Stimulated activated effector memory CD8-positive, alpha-beta T cell treated with anti-CD3 and anti-CD28 coated beads, Interleukin-12 subunit alpha, Interleukin-12 subunit beta, amount 100 ng/mL, for 72 hours (primary cell): ENCODE measurements around the gene FCHO1.

ENCODE experiments used
- ATAC-seq: fragments of 150-1000 bp; cut with Tn5 transposase; 2 replicates; pipeline ENCODE4 v1.10.0; 2021
- DNase-seq, 2 donors: peaks; one replicate each; pipeline ENCODE4 v3.0.0; 2021 to 2022; ENCODE audit warnings: low spot score in 2 of 2
- H3K27ac Mint-ChIP-seq: one replicate; pipeline ENCODE4 v1.8.0; 2022; ENCODE audit warnings: mild to moderate bottlenecking, mixed read lengths
- H3K36me3 Mint-ChIP-seq: one replicate; pipeline ENCODE4 v1.8.0; 2022; ENCODE audit warnings: mild to moderate bottlenecking, mixed read lengths
- H3K4me1 Mint-ChIP-seq: one replicate; pipeline ENCODE4 v1.8.0; 2022; ENCODE audit warnings: mixed read lengths
- H3K4me3 Mint-ChIP-seq: one replicate; pipeline ENCODE4 v1.8.0; 2022; ENCODE audit warnings: mild to moderate bottlenecking, mixed read lengths
- H3K9me3 Mint-ChIP-seq: one replicate; pipeline ENCODE4 v1.8.0; 2022; ENCODE audit warnings: mixed read lengths

Gene FCHO1

DNA sequence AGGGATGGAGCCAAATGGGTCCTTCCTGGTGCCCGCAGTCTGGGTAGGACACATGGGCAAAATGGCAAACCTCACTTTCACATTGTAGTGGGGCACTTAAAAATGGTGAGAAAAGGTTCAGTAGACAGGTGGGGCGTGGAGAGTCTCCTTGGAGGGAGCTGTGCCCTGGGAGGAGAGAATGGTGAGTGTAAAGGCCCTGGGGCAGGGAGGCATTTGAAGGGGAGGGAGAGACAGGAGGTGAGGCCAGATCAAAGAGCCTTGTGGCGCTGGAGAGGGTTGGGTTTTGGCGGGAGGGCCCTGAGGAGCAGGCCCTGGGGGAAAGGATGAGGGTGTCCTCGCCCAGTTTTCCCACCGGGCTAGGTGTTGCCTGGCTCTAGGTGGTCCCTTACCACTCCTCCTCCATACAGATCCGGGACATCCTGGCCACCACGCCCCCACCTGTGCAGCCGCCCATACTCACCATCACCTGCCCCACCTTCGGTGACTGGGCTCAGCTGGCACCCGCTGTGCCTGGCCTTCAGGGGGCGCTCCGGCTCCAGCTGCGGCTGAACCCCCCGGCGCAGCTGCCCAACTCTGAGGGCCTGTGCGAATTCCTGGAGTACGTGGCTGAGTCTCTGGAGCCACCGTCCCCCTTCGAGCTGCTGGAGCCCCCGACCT lies 25.7 kb upstream of the FCHO1 start:
- H3K27ac Mint-ChIP-seq, result peak overlapping the region; percentile 75
- ATAC-seq (no peak), DNase-seq (no peak)
- H3K4me1 Mint-ChIP-seq, result peaks cover 35% of the 10 kb centered on the region
- H3K4me3 Mint-ChIP-seq, result no peak overlapping the region
- no peaks in the 10 kb centered on the region for H3K9me3 Mint-ChIP-seq
- H3K36me3 Mint-ChIP-seq, result peaks cover 88% of the 10 kb centered on the region

DNA sequence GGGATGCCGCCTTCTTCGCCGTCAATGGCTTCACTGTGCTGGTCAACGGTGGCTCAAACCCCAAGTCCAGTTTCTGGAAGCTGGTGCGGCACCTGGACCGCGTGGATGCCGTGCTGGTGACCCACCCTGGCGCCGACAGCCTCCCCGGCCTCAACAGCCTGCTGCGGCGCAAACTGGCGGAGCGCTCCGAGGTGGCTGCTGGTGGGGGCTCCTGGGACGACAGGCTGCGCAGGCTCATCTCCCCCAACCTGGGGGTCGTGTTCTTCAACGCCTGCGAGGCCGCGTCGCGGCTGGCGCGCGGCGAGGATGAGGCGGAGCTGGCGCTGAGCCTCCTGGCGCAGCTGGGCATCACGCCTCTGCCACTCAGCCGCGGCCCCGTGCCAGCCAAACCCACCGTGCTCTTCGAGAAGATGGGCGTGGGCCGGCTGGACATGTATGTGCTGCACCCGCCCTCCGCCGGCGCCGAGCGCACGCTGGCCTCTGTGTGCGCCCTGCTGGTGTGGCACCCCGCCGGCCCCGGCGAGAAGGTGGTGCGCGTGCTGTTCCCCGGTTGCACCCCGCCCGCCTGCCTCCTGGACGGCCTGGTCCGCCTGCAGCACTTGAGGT lies 25.0 kb upstream of the FCHO1 start:
- ATAC-seq (no peak), DNase-seq (no peak)
- Mint-ChIP-seq H3K4me1 (peaks cover 35% of the 10 kb centered on the region), H3K27ac (no peak overlapping the region), H3K36me3 (peaks cover 89% of the 10 kb centered on the region), H3K4me3 (no peak overlapping the region), H3K9me3 (no peaks in the 10 kb centered on the region)

DNA sequence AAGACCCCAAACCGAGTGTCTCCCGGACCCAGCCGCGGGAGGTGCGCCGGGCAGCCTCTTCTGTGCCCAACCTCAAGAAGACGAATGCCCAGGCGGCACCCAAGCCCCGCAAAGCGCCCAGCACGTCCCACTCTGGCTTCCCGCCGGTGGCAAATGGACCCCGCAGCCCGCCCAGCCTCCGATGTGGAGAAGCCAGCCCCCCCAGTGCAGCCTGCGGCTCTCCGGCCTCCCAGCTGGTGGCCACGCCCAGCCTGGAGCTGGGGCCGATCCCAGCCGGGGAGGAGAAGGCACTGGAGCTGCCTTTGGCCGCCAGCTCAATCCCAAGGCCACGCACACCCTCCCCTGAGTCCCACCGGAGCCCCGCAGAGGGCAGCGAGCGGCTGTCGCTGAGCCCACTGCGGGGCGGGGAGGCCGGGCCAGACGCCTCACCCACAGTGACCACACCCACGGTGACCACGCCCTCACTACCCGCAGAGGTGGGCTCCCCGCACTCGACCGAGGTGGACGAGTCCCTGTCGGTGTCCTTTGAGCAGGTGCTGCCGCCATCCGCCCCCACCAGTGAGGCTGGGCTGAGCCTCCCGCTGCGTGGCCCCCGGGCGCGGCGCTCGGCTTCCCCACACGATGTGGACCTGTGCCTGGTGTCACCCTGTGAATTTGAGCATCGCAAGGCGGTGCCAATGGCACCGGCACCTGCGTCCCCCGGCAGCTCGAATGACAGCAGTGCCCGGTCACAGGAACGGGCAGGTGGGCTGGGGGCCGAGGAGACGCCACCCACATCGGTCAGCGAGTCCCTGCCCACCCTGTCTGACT lies 24.1 kb upstream of the FCHO1 start:
- DNase-seq, result no peak
- Mint-ChIP-seq H3K27ac (no peak overlapping the region), H3K4me3 (no peak overlapping the region), H3K36me3 (peaks cover 89% of the 10 kb centered on the region), H3K9me3 (no peaks in the 10 kb centered on the region), H3K4me1 (peaks cover 33% of the 10 kb centered on the region)
- no peak for ATAC-seq

DNA sequence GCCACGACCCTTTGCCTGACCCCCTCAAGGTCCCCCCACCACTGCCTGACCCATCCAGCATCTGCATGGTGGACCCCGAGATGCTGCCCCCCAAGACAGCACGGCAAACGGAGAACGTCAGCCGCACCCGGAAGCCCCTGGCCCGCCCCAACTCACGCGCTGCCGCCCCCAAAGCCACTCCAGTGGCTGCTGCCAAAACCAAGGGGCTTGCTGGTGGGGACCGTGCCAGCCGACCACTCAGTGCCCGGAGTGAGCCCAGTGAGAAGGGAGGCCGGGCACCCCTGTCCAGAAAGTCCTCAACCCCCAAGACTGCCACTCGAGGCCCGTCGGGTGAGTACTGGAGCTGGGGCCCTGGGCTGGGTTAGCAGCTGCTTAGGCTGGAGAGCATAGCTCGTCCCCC lies 23.4 kb upstream of the FCHO1 start:
- Mint-ChIP-seq H3K9me3 (no peaks in the 10 kb centered on the region), H3K4me1 (peaks cover 33% of the 10 kb centered on the region), H3K36me3 (peaks cover 88% of the 10 kb centered on the region), H3K27ac (no peak overlapping the region), H3K4me3 (no peak overlapping the region)
- ATAC-seq (no peak), DNase-seq (no peak)

DNA sequence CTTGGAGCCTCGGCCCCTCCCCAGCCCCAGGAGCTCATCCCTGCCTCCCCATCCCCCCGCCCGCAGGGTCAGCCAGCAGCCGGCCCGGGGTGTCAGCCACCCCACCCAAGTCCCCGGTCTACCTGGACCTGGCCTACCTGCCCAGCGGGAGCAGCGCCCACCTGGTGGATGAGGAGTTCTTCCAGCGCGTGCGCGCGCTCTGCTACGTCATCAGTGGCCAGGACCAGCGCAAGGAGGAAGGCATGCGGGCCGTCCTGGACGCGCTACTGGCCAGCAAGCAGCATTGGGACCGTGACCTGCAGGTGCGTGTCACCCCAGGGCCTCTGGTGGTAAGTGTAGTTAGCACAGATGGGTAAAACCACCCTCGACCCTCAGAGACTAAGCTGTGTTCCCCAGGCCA lies 18.1 kb upstream of the FCHO1 start:
- DNase-seq (no peak), ATAC-seq (no peak)
- Mint-ChIP-seq H3K36me3 (peaks cover 92% of the 10 kb centered on the region), H3K27ac (no peak overlapping the region), H3K4me1 (peaks cover 25% of the 10 kb centered on the region), H3K9me3 (no peaks in the 10 kb centered on the region), H3K4me3 (no peak overlapping the region)

DNA sequence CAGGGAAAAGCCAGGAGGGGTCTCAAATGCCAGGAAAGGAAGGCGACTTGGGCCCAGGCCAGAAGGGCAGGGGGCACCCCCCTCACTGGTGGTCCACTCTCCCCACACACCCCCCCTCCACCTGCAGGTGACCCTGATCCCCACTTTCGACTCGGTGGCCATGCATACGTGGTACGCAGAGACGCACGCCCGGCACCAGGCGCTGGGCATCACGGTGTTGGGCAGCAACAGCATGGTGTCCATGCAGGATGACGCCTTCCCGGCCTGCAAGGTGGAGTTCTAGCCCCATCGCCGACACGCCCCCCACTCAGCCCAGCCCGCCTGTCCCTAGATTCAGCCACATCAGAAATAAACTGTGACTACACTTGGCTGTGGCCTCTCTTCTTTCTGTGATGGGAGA lies 17.1 kb upstream of the FCHO1 start:
- Mint-ChIP-seq H3K27ac (peak overlapping the region; percentile 17), H3K4me1 (peaks cover 31% of the 10 kb centered on the region), H3K36me3 (peaks cover 86% of the 10 kb centered on the region), H3K4me3 (no peak overlapping the region), H3K9me3 (no peaks in the 10 kb centered on the region)
- DNase-seq (no peak), ATAC-seq (no peak)

DNA sequence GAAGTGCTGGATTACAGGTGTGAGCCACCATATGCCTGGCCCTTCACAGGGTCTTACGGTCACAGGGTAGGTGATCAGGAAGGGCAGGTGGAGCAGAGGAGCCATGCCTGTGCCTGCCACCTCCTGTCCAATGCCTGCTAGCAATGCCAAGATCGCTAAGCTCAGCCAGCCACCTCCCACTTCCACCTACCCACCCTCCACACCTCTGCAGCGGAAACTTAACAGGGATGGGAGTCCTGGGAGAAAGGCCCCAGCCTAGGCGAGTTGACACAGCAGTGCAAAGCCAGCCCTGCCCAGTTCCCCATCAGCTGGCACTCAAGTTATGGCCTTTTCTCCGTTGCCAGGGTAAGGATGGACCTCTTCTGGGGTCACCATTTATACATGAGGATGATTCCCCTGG lies 15.9 kb upstream of the FCHO1 start:
- H3K36me3 Mint-ChIP-seq, result peaks cover 74% of the 10 kb centered on the region
- peaks cover 32% of the 10 kb centered on the region for H3K4me1 Mint-ChIP-seq
- DNase-seq (no peak), ATAC-seq (no peak)
- H3K9me3 Mint-ChIP-seq, result no peaks in the 10 kb centered on the region
- H3K27ac Mint-ChIP-seq, result no peak overlapping the region
- no peak overlapping the region for H3K4me3 Mint-ChIP-seq

DNA sequence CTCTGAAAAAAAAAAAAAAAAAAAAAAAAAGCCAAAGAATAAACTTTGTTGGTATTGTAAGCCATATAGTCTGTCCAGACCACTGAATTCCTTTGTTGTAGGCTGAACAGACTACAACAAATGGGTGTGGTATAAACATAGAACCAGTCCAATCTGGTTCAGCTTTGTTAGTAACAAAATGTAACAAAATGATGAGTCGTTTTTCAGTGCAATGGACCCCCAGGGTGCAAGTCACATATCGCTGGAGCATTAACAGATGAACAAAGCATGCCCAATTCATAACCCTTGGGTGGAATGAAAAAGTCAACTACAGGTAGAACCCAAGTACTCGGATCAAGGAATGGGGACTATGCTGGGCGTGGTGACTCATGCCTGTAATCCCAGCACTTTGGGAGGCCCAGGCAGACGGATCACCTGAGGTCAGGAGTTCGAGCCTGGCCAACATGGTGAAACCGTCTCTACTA lies 13.6 kb upstream of the FCHO1 start:
- ATAC-seq (no peak), DNase-seq (no peak)
- H3K9me3 Mint-ChIP-seq, result no peaks in the 10 kb centered on the region
- H3K4me1 Mint-ChIP-seq, result peaks cover 21% of the 10 kb centered on the region
- peaks cover 55% of the 10 kb centered on the region for H3K36me3 Mint-ChIP-seq
- H3K4me3 Mint-ChIP-seq, result no peak overlapping the region
- H3K27ac Mint-ChIP-seq, result peak overlapping the region; percentile 52

DNA sequence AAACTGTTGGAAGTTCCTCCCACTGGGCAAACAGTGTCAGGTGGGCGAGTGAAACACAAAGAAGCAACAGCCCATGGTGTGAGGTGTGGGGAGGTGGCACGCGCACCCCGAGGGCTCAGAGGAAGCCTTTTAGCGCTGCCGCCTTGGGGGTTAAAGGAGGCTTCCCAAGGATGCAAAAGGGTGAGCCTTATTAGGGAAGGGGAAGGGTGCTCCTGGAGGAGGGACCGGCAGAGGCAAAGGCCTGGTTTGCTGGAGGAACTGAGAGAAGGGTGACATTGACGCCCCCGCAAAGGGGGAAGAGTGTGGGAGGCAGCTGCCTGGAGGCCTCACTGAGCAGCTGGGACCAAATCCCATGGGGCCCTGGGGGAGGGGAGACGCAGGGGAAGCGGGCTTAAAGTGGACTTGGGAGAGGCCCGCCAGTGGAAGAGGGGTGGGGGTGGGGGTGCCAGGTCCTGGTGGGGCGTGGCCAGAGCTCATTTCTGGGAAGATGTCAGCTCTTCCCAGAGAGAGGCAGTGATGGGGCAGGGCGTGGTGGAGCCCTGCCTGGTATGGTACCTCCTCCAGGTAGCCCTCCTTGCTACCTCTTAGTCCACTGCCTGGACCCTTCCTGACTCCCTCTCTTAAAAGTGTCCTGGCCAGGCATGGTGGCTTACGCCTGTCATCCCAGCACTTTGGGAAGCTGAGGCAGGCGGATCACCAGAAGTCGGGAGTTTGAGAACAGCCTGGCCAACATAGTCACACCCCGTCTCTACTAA lies 12.0 kb upstream of the FCHO1 start:
- no peaks in the 10 kb centered on the region for H3K9me3 Mint-ChIP-seq
- H3K4me3 Mint-ChIP-seq, result peak overlapping the region; percentile 15
- ATAC-seq, result no peak
- peak overlapping the region; percentile 90 for H3K27ac Mint-ChIP-seq
- H3K36me3 Mint-ChIP-seq, result peaks cover 49% of the 10 kb centered on the region
- no peak for DNase-seq
- H3K4me1 Mint-ChIP-seq, result peaks cover 21% of the 10 kb centered on the region

DNA sequence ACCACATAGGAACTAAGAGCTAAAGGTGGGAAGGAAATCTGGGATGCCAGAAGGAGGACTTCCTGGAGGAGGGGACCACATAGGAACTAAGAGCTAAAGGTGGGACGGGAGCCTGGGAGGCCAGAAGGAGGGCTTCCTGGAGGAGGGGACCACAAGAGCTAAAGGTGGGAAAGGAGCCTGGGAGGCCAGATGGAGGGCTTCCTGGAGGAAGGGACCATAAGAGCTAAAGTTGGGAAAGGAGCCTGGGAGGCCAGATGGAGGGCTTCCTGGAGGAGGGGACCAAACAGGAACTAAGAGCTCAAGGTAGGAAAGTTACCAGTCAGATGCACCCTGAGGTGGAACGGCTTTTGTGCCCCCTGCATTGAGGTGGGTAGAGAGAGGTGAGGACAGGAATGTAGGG lies 9.8 kb upstream of the FCHO1 start:
- H3K4me1 Mint-ChIP-seq, result peaks cover 25% of the 10 kb centered on the region
- H3K27ac Mint-ChIP-seq, result peak overlapping the region; percentile 91
- no peaks in the 10 kb centered on the region for H3K9me3 Mint-ChIP-seq
- H3K36me3 Mint-ChIP-seq, result peaks cover 27% of the 10 kb centered on the region
- DNase-seq, result no peak
- ATAC-seq, result no peak
- H3K4me3 Mint-ChIP-seq, result no peak overlapping the region

DNA sequence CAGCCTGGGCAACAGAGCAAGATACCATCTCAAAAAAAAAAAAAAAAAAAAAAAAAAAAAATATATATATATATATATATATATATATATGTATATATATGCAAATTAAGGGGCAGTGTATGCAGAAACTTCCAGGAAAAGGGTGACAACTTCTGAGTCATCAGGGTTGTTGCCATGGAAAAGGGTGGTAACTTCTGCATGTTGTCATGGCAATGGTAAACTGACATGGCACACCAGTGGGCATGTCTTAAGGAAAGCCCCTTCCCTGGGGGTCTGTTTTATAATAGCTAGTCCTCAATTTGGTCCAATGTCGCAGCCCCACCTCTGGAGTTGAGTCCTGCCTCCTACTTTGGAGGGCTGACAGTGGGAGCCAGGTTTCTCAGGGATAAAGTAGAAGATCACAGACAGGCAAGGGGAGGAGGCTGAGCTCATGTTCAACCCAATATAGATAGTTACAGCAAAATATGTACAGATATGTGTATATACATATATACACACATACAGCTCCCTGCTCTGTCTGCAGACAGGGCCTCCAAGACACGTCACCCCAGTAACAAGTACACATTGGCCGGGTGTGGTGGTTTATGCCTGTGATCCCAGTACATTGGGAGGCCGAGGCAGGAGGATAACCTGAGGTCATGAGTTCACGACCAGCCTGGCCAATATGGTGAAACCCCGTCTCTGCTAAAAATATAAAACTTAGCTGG lies 7.2 kb upstream of the FCHO1 start:
- Mint-ChIP-seq H3K4me3 (no peak overlapping the region), H3K36me3 (peaks cover 8% of the 10 kb centered on the region), H3K4me1 (peaks cover 40% of the 10 kb centered on the region), H3K9me3 (no peaks in the 10 kb centered on the region), H3K27ac (peak overlapping the region; percentile 52)
- DNase-seq (no peak), ATAC-seq (no peak)

DNA sequence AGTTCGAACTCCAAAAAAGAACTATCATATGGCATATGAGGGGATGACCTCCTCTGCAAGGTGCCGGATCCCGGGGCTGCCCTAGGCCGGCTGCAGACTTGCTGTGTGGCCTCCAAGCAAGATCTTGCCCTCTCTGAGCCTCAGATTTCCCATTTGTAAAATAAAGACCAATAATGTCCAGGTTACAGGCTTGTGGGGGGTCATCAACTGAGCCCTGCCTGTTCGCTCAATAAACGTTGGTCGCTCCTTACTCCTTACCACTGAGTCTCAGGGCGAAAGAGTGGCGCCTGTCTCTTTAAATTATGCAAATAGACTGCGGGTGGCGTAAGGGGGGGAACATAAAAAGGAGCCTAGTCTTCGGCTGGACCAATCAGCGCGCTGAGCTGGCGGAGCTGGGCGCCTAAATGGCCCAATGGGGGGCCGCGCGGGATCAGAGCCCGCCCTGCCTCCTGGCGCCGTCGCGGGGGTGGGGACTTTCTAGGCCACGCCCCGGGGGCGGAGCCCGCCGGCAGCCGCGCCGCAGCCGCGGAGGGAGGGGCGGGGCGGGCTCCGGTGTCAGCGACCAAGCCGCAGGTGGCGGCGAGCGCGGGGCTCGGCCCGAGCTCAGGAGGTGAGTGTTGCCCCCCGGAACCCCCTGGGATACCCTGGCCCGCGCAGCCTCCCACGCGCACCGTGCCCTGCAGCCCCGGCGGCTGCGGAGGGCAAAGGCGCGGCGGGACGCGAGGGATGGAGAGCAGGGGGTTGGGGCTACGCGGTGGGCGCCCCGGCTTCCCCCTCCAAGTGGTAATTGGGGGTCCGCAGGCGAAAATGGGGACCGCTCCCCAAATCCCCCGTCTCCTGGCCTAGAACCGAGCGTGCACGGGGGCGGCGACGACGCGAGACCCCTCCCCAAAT lies 3.8 kb upstream of the FCHO1 start:
- H3K4me1 Mint-ChIP-seq, result peaks cover 50% of the 10 kb centered on the region
- DNase-seq (peak; percentile 96 to 97), ATAC-seq (peak; percentile 94)
- H3K27ac Mint-ChIP-seq, result peak overlapping the region; percentile 65
- H3K9me3 Mint-ChIP-seq, result no peaks in the 10 kb centered on the region
- H3K36me3 Mint-ChIP-seq, result peaks cover 14% of the 10 kb centered on the region
- H3K4me3 Mint-ChIP-seq, result peak overlapping the region; percentile 89

DNA sequence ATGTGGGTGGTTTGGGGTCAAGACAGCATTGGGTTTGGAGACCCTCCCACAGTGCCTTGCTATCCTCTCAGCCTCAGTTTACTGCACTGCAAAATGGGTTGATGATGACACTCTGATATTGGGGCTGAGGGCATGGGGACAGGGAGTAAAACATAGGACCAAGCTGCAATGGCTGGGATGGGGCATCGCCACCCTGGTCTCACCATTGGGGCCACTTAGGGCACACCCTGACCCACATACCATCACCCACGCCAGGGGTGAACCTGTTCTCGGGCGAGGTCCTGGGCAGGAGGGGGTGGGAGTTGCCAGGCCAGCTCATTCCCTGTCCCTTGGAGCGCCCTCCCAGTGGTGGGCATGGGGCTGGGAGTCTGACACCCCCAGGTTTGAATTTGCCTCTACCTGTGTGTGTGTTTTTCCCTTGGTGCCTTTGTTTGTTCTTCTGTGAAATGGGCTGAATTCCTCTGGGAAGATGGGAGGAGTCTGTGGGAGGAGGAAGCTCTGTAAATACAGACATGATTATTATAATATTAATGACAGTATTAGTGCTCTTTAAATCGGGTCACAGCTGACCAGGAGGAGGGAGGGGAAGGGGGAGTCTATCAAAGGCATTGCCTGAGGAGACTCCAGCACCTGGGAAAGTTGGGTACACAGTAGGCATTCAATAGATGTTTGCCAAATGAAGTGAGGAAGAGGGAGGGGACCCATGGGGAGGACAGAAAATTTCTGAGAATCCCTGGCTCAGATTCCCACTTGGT lies 2.2 kb upstream of the FCHO1 start:
- Mint-ChIP-seq H3K9me3 (no peaks in the 10 kb centered on the region), H3K36me3 (peaks cover 11% of the 10 kb centered on the region), H3K4me3 (peak overlapping the region; percentile 89), H3K27ac (peak overlapping the region; percentile 98), H3K4me1 (peaks cover 53% of the 10 kb centered on the region)
- DNase-seq (no peak), ATAC-seq (no peak)
